ENCODE data around the gene ASAP3.

The ASAP3 gene

DNA sequence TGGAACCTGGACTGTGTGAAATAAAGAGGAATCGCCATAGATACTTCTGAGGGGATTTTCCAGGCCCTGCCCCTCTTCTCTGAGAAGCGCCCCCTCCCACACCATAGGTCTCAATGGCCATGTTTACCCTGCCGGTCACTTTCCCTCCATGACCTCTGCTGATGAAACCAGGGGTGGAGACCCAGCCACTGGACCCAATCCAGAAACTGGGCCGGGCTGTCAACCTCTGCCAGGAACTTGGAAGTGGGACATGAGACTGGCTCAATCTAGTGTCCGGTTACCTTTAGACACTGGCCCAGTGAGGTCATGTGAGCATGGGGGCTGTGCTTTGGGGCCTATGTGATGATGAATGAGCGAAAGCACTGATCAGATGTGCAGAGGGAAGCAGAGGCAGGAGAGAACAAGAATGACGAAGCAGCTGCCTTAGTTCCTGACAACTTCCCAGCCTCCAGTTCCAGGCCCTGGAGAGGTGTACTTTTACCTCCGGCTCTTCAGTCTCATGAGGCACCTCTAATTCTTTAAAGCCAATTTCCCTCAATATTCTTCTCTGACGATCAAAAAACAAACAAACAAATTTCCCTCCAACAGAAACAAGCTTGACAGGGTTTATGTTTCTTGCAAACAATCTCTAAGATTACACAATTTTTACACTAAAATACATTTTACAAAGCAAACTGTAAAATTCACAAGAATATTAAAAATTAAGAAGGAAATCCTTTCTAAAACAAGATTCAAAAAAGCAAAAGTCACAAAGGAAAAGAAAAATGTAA lies 4.9 kb downstream of the ASAP3 start:
- DNase-seq (ENCODE audit: low read depth in 4 of 4, low spot score in 1 of 4): no peak

DNA sequence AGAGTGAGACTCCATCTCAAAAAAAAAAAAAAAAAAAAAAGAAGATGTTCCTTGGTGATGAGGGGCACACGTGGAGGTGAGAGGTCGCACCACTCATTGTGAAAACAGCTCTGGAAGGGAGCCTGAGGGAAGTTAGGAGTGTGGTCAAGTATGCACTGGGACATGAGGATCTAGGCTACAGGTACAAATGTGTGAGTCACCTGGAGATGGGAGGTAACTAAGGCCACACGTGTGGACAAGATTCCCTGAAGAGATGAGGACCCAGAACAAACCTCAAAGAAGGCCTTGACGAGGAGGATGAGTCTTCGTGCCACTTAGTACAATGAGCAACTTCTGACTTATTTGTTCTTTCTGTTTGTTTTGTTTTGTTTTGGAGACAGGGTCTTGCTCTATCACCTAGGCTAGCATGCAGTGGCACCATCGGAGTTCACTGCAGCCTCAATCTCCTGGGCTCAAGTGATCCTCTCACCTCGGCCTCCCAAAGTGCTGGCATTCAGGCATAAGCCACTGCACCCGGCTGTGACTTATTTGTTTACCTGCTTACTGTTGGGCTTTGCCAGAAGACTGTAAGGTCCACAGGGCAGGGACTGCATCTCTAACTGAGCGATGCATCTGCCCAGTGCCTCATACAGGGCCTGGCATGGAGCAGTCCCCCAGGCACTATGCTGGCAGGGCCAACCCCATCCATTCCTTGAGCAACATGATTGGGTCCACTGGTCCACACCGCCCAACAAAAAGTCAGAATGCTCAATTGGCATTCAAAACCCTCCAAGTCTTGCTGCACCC lies 6.4 kb downstream of the ASAP3 start:
- no peak for DNase-seq (ENCODE audit: low read depth in 4 of 4, low spot score in 1 of 4)

DNA sequence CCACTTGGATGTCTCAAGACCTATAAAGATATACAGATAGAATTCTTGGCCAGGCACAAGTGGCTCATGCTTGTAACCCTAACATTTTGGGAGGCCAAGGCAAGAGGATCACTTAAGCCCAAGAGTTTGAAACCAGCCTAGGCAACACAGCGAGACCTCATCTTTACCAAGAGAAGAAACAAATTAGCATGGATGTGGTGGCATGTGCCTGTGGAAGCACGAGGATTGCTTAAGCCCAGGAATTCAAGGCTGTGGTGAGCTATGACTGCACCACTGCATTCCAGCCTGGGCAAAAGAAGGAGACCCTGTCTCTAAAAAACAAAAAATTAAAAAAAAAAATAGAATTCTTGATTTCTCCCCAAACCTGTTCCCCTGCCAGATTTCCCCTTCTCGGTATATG lies 8.3 kb downstream of the ASAP3 start:
- no peak for DNase-seq (ENCODE audit: low read depth in 4 of 4, low spot score in 1 of 4)

DNA sequence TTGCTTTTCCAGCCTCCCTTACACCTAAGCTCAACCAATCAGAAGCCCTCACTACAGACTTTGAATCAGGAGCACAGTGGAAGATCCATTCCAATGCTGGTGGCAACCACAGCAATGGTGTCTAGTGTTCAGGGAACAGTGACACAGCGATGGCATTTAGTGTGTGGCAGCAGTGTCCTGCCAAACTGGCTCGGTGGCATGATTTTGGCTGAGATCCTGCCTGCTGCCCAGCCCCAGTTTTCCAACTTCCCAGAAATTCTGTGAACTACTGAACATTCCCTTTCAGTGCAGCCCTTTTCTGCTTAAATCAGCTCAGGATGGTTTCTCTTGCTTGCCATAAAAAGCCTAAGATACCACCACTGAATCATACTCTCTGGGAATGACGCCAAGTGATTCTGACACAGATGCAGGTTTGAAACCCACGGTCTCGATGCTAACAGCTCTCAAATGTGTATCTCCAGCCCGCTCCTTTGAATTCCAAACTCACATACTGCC lies 8.8 kb downstream of the ASAP3 start:
- DNase-seq (ENCODE audit: low read depth in 4 of 4, low spot score in 1 of 4): no peak

DNA sequence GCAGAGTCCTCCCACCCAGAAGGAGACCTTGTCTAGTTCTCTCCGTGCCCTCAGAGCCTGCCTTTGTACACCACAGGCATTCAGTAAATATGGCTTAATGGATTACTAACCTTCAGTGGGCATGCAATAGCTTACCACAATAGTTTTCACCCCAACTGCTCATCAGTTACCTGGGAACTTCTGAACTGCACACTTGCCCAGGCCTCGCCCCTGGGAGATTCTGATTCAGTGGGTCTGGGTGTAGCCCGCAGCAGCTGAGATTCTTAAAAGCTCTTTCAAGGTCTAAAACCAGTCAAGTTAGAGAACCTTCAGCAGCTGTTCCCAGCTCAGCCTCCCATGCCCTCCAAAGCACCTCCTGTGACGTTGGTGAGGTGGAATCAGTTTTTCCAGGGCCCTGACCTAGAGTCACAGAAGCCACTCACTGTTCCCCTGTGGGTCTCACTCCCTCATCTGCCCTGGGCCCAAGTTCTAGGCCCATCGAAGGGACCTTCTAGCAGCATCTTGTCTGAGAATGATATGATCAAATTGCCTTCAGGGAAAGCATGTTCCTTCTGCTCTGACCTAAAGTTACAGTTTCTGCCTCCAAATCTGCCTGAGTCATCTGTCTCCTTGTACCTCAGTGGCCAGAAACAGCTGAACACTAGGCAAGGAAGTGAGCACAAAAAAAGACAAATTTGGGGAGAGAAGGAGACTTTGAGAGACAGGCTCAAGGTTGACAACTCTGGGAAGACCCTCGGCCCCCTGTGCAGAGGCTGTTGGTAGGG lies 10.8 kb downstream of the ASAP3 start:
- no peak for DNase-seq (ENCODE audit: low read depth in 4 of 4, low spot score in 1 of 4)

DNA sequence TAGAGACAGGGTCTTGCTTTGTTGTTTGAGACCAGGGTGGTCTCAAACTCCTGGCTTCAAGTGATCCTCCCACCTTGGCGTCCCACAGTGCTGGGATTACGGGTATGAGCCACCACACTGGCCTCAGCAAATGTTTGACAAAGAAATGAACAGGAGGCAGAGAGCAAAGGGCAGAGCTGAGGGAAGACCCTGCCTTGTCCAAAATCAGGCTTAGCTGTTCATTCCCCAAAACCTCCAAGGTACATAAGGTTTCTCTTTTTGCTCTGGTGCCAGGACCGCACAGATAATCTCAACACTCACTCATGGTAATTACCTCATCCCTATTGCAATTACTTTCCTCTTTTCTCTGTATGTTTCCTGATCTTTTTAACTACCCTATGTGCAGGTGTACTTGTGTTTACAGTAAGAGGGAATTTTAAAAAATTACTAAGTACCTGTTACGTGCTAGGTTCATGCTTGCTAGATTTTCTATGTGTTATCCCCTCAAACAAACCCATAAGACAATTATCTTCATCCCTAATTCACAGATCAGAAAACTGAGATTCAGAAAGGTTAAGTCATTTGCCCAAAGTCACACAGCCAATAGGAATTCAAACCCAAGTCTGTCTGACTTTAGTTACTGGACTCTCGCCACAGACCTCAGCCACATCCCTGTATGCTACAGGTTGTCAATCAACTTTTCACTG lies 11.5 kb downstream of the ASAP3 start:
- no peak for DNase-seq (ENCODE audit: low read depth in 4 of 4, low spot score in 1 of 4)

DNA sequence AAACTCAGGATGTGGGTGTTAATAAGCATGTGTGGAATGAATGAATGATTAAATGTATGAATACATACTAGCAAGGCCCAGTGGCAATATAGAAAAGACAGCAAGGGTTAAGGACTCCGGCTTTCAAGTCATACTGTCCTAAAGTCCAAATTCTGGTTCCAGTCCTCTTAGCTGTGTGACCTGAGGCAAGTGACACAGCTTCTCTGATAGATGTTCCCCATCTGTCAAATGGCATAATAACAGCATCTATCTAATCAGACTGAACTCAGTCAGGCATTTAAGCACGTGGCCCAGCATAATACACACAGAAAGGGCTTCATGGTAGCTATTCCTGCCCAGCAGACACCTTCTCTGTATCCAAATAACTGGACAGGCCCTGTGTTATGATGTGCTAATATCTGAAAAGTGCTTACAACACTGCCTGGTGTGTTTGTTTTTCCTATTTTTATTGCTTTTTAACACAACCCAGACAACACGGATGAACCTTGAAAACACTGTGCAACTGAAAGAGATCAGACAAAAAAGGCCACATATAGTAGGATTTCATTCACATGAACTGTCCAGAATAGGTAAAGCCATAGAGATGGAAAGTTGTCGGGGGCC lies 12.4 kb downstream of the ASAP3 start:
- DNase-seq (ENCODE audit: low read depth in 4 of 4, low spot score in 1 of 4): no peak

DNA sequence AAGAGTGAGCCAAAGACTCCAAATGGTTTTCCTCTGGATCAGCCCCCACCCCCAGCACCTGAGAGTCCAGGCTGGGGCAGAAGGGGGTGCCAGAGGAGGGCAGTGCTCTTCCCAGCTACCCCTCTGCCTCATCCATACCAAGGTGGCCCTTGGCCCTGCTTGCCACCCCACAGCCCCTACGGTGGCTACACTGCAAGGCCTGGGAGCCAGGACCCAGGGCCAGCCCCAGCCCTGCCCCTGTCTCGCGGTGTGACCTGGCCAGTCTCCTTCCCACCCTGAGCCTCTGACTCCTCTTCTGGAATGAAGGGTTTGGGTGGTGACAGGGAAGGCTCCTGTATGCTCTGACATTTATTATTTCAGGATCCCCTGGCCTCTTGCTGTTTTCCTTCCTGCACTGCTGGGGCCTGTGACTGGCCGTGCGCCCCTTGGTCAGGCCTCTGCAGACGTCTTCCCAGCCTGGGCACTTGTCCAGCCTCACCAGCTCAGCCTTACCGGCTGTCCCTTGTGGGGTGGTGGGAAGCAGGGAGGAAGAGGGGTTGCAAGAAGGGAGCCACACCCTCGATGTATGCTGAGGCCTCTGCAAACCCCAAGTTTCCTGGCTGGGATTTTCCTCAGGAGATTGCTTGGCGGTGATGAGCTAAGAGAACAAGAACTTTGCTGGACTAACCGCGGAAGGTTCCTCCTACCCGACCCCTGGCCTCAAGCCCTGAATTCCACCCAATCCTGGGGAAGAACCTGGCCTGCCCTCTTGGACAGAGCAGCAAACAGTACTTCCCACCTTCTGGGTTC lies 13.5 kb downstream of the ASAP3 start:
- DNase-seq (ENCODE audit: low read depth in 4 of 4, low spot score in 1 of 4): no peak

DNA sequence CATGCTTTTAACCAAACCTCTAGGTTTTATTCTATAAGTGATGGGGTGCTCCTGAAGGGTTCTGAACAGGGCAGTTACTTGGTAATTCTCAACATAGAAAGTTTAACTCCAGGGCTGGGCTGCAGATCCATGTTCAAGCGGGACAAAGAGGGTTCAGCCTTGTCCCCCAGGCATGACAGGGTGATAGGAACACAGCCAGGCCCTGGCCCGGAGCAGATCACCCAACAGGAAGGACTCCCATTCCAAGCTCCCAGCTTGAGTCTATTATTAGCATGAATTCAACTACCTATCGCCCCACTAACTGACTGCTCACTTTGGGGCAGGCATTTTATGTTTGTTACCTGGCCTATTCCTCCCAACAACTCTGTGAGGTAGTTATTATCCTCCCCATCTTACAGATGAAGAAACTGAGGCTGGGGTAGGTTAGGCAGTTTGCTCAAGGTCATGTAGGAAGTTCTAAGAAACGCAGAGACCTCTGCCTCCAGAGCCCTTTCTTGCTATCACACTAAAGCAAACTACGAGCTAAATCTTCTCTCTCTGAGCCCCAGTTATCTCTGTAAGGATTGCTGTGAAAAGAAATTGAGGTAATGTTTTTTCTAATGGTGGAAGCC lies 14.5 kb downstream of the ASAP3 start:
- no peak for DNase-seq (ENCODE audit: low read depth in 4 of 4, low spot score in 1 of 4)

DNA sequence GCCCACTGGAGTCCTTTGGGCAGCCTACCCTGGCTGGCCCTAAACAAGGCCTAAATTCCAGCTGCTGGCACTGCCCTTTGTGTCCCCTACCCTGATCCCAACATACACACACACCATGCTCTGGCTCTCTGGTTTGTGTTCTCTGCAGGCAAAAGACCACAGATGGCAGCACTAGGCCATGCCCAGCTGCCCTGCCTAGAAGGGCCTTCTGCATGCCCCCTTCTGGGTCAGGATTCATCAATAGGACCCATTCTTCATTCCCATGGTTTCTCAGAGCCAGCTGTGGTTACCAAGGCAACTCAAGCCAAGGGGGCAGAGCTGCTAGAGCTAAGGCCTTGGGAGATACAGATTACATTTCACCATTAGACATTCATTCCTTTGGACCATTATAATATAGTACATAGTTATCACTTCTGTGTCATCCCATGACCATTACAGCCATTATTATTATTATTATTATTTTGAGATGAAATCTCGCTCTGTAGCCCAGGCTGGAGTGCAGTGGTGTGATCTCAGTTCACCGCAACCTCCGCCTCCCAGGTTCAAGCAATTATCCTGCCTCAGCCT lies 17.5 kb downstream of the ASAP3 start:
- no peak for DNase-seq (ENCODE audit: low read depth in 4 of 4, low spot score in 1 of 4)

DNA sequence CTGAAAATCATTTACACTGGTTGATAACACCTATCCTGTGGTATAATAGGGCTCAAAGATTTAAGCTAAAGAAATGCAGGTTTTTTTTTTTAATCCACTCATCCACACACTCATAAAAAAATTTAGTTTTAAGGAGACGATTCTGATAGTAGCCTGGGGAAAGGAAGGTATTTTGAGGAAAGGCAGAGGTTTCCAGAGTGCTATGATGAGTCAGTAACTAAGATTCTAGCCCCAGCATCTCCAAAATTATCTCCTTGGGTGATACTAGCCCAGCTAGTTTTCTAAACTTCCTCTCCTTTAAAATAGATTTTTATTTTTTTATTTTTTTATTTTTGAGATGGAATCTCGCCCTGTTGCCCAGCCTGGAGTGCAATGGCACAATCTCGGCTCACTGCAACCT lies 20.7 kb downstream of the ASAP3 start:
- DNase-seq (ENCODE audit: low read depth in 4 of 4, low spot score in 1 of 4): no peak

DNA sequence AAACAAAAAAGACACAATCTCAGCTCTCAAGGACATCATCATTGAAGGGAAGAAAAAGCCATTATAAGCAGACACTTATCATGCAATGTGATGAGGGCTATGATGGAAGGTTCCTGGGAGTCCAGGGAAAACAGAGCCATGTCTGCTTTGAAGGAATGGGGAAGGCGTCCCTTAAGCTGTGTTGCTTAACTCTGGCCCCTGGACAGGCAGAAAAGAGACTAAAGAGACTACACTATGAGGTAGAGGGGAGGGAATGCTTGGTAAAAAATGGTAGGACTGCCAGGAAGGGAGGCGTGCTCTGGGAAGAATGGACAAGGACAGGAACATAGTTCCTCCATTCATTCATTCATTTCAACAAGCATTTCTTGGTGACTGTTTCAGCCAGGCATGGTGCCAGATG lies 21.2 kb downstream of the ASAP3 start:
- no peak for DNase-seq (ENCODE audit: low read depth in 4 of 4, low spot score in 1 of 4)

DNA sequence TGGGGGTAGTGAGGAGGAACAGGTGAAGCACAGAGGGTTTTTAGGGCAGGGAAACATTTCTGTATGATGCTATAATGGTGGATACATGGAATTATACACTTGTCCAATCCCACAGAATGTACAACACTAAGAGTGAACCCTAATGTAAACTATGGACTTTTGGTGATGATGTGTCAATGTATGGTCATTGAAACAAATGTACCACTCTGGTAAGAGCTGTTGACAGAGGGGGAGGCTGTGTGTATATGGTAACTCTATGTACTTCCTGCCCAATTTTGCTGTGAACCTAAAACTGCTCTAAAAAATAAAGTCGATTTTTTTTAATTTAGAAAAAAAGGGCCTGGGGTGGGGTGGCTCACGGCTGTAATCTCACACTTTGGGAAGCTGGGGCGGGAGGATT lies 22.9 kb downstream of the ASAP3 start:
- DNase-seq (ENCODE audit: low read depth in 4 of 4, low spot score in 1 of 4): no peak

DNA sequence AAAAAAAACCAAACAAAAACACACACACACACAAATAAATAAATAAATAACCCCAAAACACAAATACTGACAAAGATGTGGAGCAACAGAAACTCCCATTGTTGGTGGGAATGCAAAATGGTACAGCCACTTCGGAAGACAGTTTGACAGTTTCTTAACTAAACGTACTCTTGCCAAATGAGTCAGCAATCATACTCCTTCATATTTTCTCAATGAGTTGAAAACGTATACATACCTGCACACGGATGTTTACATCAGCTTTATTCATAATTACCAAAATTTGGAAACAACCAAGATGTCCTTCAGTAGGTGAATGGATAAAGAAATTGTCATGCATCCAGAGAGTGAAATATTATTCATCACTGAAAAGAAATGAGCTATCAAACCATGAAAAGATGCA lies 23.5 kb downstream of the ASAP3 start:
- no peak for DNase-seq (ENCODE audit: low read depth in 4 of 4, low spot score in 1 of 4)

DNA sequence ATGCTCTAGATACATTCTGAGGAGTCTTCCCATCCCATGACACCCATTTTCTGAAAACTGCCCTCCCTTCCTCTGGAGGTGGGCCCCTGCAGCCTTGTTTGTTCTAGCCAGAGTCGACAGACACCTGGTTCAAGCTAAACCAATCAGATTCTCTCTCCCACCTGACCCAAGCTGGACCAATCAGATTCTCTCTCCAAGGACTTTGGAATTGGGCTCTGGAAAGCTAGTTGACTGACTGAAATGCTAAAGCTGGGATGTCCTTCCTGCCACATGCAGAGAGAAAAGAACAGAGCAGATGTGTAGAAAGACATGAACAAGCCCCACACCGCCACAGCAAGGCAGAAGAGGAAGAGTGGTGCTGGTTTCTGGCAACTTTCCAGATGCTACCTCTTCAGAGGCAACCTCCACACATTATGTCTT lies 24.6 kb downstream of the ASAP3 start:
- no peak for DNase-seq (ENCODE audit: low read depth in 4 of 4, low spot score in 1 of 4)

DNA sequence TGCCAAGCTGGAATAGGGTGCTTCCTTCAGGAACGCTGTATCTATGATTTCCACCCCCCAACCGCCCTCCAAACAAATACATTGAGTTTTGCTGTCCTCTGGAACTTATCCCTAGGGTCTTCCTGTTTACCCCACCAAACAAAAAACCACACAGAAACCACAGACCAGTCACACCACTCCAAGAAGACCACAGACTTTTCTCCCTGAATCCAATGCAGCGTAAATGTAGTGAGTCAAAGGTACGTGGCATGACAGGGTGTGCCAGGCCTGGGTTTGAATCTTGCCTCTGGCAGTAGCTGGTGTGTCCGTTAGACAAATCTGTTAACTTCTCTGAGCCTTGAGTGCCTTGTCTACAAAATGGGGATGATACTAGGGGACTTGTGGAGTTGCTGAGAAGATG lies 27.8 kb downstream of the ASAP3 start:
- no peak for DNase-seq (ENCODE audit: low read depth in 4 of 4, low spot score in 1 of 4)

DNA sequence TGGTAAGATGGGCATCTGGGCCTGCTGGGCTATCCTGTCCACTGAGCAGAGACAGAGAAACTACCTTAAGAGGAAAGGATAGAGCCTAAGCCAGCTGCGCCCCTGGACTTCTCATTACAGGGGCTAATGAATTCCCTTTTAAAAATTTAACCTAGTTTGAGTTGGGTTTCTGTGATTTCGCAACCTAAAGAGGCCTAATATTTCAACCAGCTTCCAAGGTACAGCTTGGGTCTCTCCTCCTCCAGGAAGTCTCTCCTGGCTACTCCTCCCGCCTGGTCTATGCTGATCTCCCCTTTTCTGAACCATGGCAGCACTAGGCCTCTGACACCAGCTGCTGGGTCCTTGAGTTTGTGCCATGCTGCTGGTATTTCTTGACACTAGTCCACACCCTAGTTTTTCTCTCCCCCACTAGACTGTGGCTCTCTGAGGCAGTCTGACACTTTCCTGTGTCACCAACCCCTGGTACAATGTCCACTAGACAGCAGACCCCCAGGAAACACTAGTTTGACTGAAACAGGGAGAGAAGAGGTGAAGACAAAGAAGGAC lies 30.5 kb downstream of the ASAP3 start:
- no peak for DNase-seq (ENCODE audit: low read depth in 4 of 4, low spot score in 1 of 4)

DNA sequence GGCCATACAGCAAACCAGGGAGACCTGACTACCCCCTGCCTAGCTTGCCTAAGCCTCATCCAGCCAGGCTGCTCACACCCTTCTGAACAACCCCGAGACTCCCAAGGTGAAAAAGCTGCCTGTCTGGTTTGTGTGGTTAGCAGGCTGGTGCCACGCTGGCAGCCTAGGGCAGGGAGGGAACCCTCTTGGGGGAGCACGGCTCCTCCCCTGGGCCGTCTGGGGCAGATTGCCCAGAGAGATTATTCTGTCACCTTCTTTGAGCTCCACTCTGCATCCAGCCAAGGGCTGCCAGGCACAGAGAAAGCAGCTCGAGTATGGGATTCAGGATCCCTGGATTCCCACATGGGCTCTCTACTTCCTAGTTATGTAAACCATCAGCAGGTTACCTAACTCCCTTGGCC lies 32.0 kb downstream of the ASAP3 start:
- peak in 1 of 4 experiments; percentile 4 for DNase-seq (ENCODE audit: low read depth in 4 of 4, low spot score in 1 of 4)

DNA sequence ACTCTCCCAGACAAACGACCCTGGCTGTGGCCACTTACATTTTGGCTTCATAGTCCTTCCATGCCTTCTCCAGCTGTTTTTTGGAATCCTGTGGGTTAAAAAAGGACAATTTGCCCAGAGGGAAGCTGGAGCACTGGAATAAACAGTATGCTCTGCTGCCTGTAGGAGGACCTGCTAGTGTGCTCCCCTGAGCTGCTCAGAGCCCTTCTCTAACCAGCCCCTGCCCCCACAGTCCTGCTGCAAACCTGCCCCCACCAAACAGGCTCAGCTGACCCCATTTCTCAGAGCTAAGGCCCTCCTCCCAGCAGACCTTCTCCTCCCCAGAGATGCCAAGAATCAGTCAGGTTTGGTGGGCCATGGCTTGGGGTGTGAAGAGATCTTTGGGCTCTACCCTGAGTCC lies 32.5 kb downstream of the ASAP3 start:
- no peak for DNase-seq (ENCODE audit: low read depth in 4 of 4, low spot score in 1 of 4)
